Colonic mucosa (tissue), 4 donors: ENCODE measurements around the gene SPTB. TPM values are rescaled to one million over a fixed set of nuclear protein-coding genes. Genes with fewer than 3 reads are reported as not detected.

ENCODE experiments used
- DNase-seq: peaks from one replicate; pipeline ENCODE4 v3.0.0-alpha.2; 2020
- H3K27ac ChIP-seq: fragments of 200-600 bp; one replicate; pipeline ENCODE4 v1.8.0; 2021
- H3K27me3 ChIP-seq: fragments of 200-600 bp; one replicate; pipeline ENCODE4 v1.8.0; 2021
- H3K36me3 ChIP-seq: fragments of 200-600 bp; one replicate; pipeline ENCODE4 v1.8.0; 2021
- H3K4me1 ChIP-seq: fragments of 200-600 bp; one replicate; pipeline ENCODE4 v1.8.0; 2021; ENCODE audit warnings: mild to moderate bottlenecking
- H3K4me3 ChIP-seq: fragments of 200-600 bp; one replicate; pipeline ENCODE4 v1.8.0; 2021
- H3K9ac ChIP-seq, 2 donors: one replicate each; pipeline ENCODE4 v1.7.0; 2013; ENCODE audit warnings: control low read depth in 2 of 2, low read depth in 2 of 2, low read length in 2 of 2
- H3K9me3 ChIP-seq: fragments of 200-600 bp; one replicate; pipeline ENCODE4 v1.8.0; 2021
- intact Hi-C: fragments of 100-400 bp; cut with DNase I; formaldehyde crosslinking; loops from one replicate; pipeline ENCODE4 v1.14.1; 2022
- total RNA-seq, 2 donors: library from RNA; stranded (reverse); fragmentation: NEBNext Ultra II Directional in 1 of 2; extraction: Animal tissue kit (Norgen Biotek cat#: 25700) in 1 of 2; gene quantifications; one replicate each; pipeline ENCODE4 v1.2.1, GENCODE V29; 2021
- TF ChIP-seq, protein P1 (sequence below): fragments of 200-600 bp; IDR thresholded peaks from one replicate; pipeline ENCODE4 v1.8.0; 2022; ENCODE audit warnings: antibody characterized with exemption, mild to moderate bottlenecking
- donor health status: healthy.
- donor health status: DM: no; HTN: no; CAD: no.
- donor health status: DM: no; HTN: no; CAD: no.

SPTB gene
- total RNA-seq, 2 donors from 2014 or later = 0.42 to 0.52 TPM

DNA sequence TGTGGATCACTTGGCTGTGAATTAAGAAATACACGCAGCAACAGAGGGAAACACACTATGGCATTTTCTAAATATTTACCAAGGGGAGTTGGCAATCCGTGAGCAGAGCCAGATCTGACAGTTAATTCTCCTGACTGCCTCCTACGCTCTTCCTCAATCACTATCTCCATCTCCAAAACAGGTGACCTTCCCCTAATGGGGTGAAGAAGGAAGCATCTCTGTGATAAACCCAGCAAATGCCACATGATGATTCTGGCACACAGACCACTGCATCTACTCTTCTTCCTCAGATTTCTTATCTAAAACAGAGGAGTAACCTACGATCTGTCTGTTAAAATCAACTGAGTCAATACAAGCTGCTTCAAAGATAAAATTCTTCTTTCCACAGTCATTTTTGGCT is 4.4 kb downstream of the SPTB start:
- Histone ChIP-seq H3K36me3 (no peaks in the 10 kb centered on the region), H3K4me3 (no peak overlapping the region), H3K9me3 (no peaks in the 10 kb centered on the region), H3K27ac (no peak overlapping the region), H3K4me1 (no peaks in the 10 kb centered on the region), H3K9ac (no peak overlapping the region), H3K27me3 (peaks cover 7% of the 10 kb centered on the region)
- intact Hi-C loops = no loop called here
- TF ChIP-seq, protein P1, sequence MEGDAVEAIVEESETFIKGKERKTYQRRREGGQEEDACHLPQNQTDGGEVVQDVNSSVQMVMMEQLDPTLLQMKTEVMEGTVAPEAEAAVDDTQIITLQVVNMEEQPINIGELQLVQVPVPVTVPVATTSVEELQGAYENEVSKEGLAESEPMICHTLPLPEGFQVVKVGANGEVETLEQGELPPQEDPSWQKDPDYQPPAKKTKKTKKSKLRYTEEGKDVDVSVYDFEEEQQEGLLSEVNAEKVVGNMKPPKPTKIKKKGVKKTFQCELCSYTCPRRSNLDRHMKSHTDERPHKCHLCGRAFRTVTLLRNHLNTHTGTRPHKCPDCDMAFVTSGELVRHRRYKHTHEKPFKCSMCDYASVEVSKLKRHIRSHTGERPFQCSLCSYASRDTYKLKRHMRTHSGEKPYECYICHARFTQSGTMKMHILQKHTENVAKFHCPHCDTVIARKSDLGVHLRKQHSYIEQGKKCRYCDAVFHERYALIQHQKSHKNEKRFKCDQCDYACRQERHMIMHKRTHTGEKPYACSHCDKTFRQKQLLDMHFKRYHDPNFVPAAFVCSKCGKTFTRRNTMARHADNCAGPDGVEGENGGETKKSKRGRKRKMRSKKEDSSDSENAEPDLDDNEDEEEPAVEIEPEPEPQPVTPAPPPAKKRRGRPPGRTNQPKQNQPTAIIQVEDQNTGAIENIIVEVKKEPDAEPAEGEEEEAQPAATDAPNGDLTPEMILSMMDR = no peak
- no peak for DNase-seq

DNA sequence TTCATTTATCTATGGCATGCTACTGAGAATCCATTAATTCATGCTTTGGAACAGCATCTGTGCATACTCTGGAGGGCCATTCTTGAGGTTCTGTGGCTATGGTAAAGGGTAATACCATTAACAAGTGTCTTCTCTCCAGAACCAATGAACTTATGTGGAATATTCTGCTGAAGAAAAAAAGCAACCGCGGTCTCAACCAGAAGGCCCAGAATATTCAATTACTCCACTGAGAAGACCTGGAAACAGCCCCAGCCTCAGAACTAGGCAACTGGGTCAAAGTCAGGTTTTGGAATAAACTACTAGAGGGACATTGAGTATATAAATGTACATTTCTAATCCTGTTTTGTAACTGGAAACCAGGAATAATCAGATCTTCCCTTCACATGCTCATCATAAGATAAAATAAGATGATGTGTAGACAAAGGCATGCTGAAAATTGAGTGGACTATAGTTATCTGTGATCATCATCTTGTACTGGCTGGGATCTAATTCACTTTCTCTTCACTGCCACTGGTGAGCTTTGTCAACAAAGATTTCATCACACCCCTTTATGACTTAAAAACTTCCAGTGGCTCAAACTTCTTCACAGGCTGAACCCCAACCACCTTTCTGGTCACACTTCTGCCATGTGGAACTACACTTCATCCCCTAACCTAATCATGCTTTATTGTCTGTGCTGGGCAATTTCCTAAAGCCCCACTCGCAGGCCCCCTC is 6.0 kb downstream of the SPTB start:
- DNase-seq = no peak
- no peak overlapping the region for H3K4me3 ChIP-seq
- H3K9ac ChIP-seq = no peak overlapping the region
- H3K4me1 ChIP-seq = no peaks in the 10 kb centered on the region
- peaks cover under 1% of the 10 kb centered on the region for H3K27me3 ChIP-seq
- TF ChIP-seq, protein P1 = no peak
- intact Hi-C loops = no loop called here
- H3K9me3 ChIP-seq = no peaks in the 10 kb centered on the region
- no peaks in the 10 kb centered on the region for H3K36me3 ChIP-seq
- no peak overlapping the region for H3K27ac ChIP-seq

DNA sequence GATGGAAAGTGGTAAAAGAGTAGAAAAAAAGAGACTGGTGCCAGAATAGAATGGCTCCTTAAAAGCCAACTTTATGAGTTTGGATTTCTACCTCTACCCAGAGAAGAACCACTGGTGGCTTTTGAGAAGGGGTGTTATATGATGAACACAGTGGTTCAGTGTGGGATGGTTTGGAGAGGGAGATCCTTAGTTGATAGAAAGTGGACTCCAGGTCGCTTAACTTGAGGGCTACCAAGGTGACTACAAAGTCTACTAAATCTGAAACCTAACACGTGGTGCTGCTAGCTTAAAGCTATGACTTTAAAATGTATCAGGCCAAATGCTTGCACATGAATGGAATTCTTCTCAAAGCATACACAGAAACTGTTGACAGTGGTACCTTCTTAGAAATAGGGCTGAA is 8.4 kb downstream of the SPTB start:
- Histone ChIP-seq H3K27ac (no peak overlapping the region), H3K4me3 (no peak overlapping the region), H3K36me3 (no peaks in the 10 kb centered on the region), H3K4me1 (no peaks in the 10 kb centered on the region), H3K9me3 (no peaks in the 10 kb centered on the region), H3K9ac (no peak overlapping the region), H3K27me3 (no peaks in the 10 kb centered on the region)
- DNase-seq = no peak
- intact Hi-C loops = no loop called here
- TF ChIP-seq, protein P1 = no peak

DNA sequence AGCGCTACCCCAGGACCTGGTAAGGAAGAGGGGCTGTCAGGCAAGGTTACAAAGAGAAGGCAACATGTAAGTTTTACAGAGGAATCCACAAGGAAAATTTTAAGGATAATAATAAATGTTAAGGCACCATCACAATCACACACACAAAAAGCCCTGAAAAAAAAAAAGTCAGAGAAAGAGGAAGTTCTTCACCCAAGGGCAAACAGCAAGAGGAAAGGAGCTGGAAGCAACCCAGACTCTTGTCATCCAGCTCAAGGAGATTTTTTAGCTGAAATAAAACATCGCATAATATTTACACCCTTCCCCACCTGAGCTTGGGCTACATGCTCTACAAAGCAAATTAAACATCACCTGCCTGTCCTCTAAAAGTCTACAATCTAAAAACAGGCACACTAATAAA is 9.5 kb downstream of the SPTB start:
- intact Hi-C loops = no loop called here

DNA sequence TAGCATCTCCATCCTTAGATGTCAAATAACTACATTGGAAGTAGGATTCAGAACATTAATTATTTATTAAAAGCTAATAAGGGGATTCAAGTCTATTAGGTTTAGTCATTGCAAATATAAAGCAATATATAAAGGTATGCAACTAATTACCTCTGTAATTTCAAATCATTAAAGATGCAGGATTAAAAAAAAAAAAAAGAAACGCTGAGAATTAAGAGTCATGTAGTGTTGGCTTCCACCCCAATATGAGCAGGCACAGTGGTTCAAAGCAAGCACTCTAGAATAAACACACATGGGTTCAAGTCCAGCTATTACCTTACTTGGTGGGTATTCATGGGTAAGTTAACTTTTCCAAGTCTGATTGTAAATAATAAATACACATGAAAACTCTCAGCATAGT is 10.9 kb downstream of the SPTB start:
- Histone ChIP-seq H3K4me1 (no peaks in the 10 kb centered on the region), H3K27me3 (no peaks in the 10 kb centered on the region), H3K4me3 (no peak overlapping the region), H3K9ac (no peak overlapping the region), H3K36me3 (no peaks in the 10 kb centered on the region), H3K9me3 (no peaks in the 10 kb centered on the region), H3K27ac (no peak overlapping the region)
- intact Hi-C loops = no loop called here
- no peak for DNase-seq
- TF ChIP-seq, protein P1 = no peak

More for the DNA sequence above, 9.5 kb downstream of the SPTB start:
- no peak overlapping the region for H3K4me3 ChIP-seq
- TF ChIP-seq, protein P1 = no peak
- H3K36me3 ChIP-seq = no peaks in the 10 kb centered on the region
- DNase-seq = no peak
- H3K27ac ChIP-seq = no peak overlapping the region
- no peaks in the 10 kb centered on the region for H3K9me3 ChIP-seq
- H3K4me1 ChIP-seq = no peaks in the 10 kb centered on the region
- no peak overlapping the region for H3K9ac ChIP-seq
- H3K27me3 ChIP-seq = no peaks in the 10 kb centered on the region
